PC-3 (cell line): ENCODE results near the gene ZNF846. TPM values are rescaled to one million over a fixed set of nuclear protein-coding genes. Genes with fewer than 3 reads are reported as not detected.
"Not testable (repeated sequence)": the region's sequence is repeated elsewhere in the genome, so short reads cannot be mapped to it uniquely, and the experiment has no call there.

Experiments
- ATAC-seq: fragments of 200-7000 bp; cut with Tn5 transposase; 2 replicates; pipeline ENCODE4 v1.9.1; 2020; ENCODE audit warnings: mild to moderate bottlenecking, moderate library complexity
- BruUV-seq: library from RNA; stranded (reverse); fragments of 400-500 nt; replicated peaks from 2 replicates; lab custom pipeline; 2021; lab: Mats Ljungman, UMichigan
- CTCF ChIA-PET: fragments of 300-600 bp; sonication (Branson Sonifier 250); formaldehyde crosslinking; loops from one replicate; lab custom pipeline; 2022; ENCODE audit warnings: antibody characterized with exemption; lab: Charles Lee
- POLR2A ChIA-PET: fragments of 300-600 bp; sonication (Branson Sonifier 250); formaldehyde crosslinking; loops from one replicate; lab custom pipeline; 2022; ENCODE audit warnings: antibody characterized with exemption; ENCODE audit not compliant: unreplicated experiment; lab: Charles Lee
- DNase-seq: peaks from one replicate; pipeline ENCODE4 v3.0.0-alpha.2; 2015
- H2AFZ ChIP-seq: fragments of 300-600 bp; sonication (generic); 2 replicates; pipeline ENCODE4 v1.6.0; 2016; ENCODE audit warnings: antibody characterized with exemption, low read length
- H3F3A ChIP-seq: fragments of 300-600 bp; sonication (generic); one replicate; pipeline ENCODE4 v1.6.0; 2017; ENCODE audit warnings: antibody characterized with exemption, low read length, control low read depth, mild to moderate bottlenecking; ENCODE audit not compliant: unreplicated experiment
- H3K27ac ChIP-seq: fragments of 300-600 bp; sonication (generic); 2 replicates; pipeline ENCODE4 v1.5.1; 2016; ENCODE audit warnings: mild to moderate bottlenecking, low read length
- H3K27me3 ChIP-seq: fragments of 300-600 bp; sonication (generic); 2 replicates; pipeline ENCODE4 v1.6.1; 2016; ENCODE audit warnings: low read length, mixed read lengths
- H3K36me3 ChIP-seq: fragments of 300-600 bp; sonication (generic); 2 replicates; pipeline ENCODE4 v1.6.1; 2016; ENCODE audit warnings: low read depth, mixed run types, low read length, mixed read lengths
- H3K4me1 ChIP-seq: fragments of 300-600 bp; sonication (generic); 2 replicates; pipeline ENCODE4 v1.5.1; 2016; ENCODE audit warnings: low read length; ENCODE audit not compliant: insufficient read depth
- H3K4me2 ChIP-seq: fragments of 300-600 bp; sonication (generic); 2 replicates; pipeline ENCODE4 v1.6.0; 2016; ENCODE audit warnings: low read length
- H3K4me3 ChIP-seq: fragments of 300-600 bp; sonication (generic); 2 replicates; pipeline ENCODE4 v1.5.1; 2016; ENCODE audit warnings: mild to moderate bottlenecking, low read length, mixed read lengths
- H3K79me2 ChIP-seq: fragments of 300-600 bp; sonication (generic); 2 replicates; pipeline ENCODE4 v1.6.1; 2017; ENCODE audit warnings: low read length, mixed read lengths
- H3K9ac ChIP-seq: fragments of 300-600 bp; sonication (generic); 2 replicates; pipeline ENCODE4 v1.6.0; 2016; ENCODE audit warnings: mild to moderate bottlenecking, low read length
- H3K9me2 ChIP-seq: fragments of 300-600 bp; sonication (generic); replicated peaks from 2 replicates; pipeline ENCODE4 v1.6.1; 2016; ENCODE audit warnings: mixed run types, low read length, mixed read lengths
- H3K9me3 ChIP-seq: fragments of 300-600 bp; sonication (generic); 2 replicates; pipeline ENCODE4 v1.6.1; 2016; ENCODE audit warnings: low read length, mixed read lengths
- H4K20me1 ChIP-seq: fragments of 300-600 bp; sonication (generic); 2 replicates; pipeline ENCODE4 v1.6.1; 2016; ENCODE audit warnings: low read length, mixed read lengths
- EZH2 ChIP-seq: fragments of 300-600 bp; sonication (generic); IDR thresholded peaks from one replicate; pipeline ENCODE4 v1.6.1; 2017; ENCODE audit warnings: antibody characterized with exemption, mild to moderate bottlenecking, low read length; ENCODE audit not compliant: unreplicated experiment
- EZH2phosphoT487 ChIP-seq: fragments of 300-600 bp; sonication (generic); IDR thresholded peaks from 2 replicates; pipeline ENCODE4 v1.6.1; 2018; ENCODE audit warnings: mild to moderate bottlenecking, antibody characterized with exemption, low read length, borderline replicate concordance
- intact Hi-C: fragments of 100-400 bp; cut with micrococcal nuclease; formaldehyde crosslinking; loops from 2 replicates; pipeline ENCODE4 v1.9.0; 2023
- total RNA-seq: library from RNA; depleted of rRNA; stranded (reverse); fragments of >200 nt; gene quantifications from 2 replicates; pipeline ENCODE4 v1.2.3, GENCODE V29; 2014
- TF ChIP-seq, protein P1 (sequence below): fragments of 300-600 bp; sonication (generic); conservative IDR thresholded peaks from 2 replicates; pipeline ENCODE4 v1.5.1; 2017; ENCODE audit warnings: antibody characterized with exemption, low read depth, mild to moderate bottlenecking, low read length

ZNF846 gene
- total RNA-seq, 1 experiment from 2014 or later = 15.7 TPM

DNA sequence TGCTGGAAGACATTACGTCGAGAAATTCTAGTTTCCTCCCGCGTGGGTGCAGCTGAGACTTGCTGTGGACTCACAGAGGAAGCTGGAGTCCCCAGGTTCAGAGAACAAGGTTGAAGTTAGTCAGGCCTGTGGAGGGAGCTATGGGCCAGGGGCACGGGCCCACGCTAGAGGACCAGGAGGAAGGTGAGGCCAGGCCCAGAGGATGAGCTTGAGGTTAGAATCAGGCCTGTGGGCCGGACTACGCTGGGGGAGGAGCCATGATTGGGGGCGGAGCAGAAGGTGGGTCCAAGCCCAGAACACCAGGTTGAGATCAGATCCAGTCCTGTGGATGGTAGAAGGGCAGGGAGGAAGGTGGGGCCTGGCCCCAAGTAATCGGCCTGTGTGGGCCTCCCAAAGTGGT is 32.6 kb downstream of the ZNF846 start:
- Histone ChIP-seq H3K9me2 (no peaks in the 10 kb centered on the region), H3F3A (no peaks in the 10 kb centered on the region), H3K27ac (no peak overlapping the region), H3K79me2 (no peaks in the 10 kb centered on the region), H3K9me3 (no peaks in the 10 kb centered on the region), H3K4me3 (no peak overlapping the region), H3K4me1 (peaks cover 3% of the 10 kb centered on the region), H3K36me3 (no peaks in the 10 kb centered on the region), H3K4me2 (no peak overlapping the region), H4K20me1 (no peaks in the 10 kb centered on the region), H2AFZ (no peak overlapping the region), H3K9ac (no peak overlapping the region), H3K27me3 (no peaks in the 10 kb centered on the region)
- intact Hi-C loops = no loop called here
- TF ChIP-seq EZH2phosphoT487 = no peak
- ChIA-PET POLR2A (no interaction called here), CTCF (no interaction called here)
- DNase-seq (no peak), ATAC-seq (no peak)
- BruUV-seq = no TSS peak

DNA sequence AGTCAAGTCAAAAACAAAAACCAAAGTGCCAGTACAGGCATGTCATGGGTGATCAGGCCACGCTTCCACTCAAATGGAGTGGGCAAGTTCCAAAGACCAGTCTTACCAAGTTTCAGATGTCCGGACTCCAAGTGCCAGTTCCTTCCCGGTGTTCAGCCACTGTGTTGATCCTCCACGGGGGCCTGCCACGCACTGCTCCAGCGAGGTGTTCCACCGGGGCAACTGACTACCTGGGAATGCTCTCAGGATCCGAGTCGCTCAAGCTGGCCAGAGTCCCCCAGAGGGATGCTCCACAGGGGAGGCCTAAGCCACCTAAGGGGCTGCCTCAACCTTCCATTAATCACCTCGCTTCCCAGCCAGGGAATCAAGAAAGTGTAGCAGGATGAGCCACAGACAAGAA is 38.5 kb downstream of the ZNF846 start:
- H3K79me2 ChIP-seq, ATAC-seq, DNase-seq, H3F3A ChIP-seq, H3K9me3 ChIP-seq, H3K36me3 ChIP-seq, H3K9ac ChIP-seq, H3K4me3 ChIP-seq, H3K9me2 ChIP-seq, H3K27ac ChIP-seq, BruUV-seq, intact Hi-C loops, H2AFZ ChIP-seq, H3K4me1 ChIP-seq, H3K4me2 ChIP-seq, H4K20me1 ChIP-seq, CTCF ChIA-PET, H3K27me3 ChIP-seq, POLR2A ChIA-PET: not testable (repeated sequence)

DNA sequence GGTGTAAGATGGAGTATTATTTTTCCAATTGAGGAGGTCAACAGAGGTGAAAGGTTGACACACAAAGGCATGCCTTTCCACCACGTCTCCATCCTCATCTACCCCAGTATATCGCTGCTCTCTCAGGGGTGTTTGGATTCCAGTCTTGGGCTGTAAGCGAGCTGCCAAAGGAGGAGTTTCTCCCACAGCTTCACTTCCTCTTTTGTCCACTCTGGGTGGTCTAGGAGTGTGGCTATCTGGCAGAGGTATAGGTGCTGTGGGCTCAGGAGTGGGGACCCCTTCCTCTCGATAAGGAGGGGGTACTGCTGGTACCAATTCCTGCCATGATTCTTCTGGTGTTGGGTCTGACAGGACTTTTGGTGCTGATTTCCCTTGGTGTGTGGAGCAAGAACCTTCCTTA is 39.4 kb downstream of the ZNF846 start:
- no peaks in the 10 kb centered on the region for H3K9me2 ChIP-seq
- H3K9ac ChIP-seq = no peak overlapping the region
- TF ChIP-seq EZH2phosphoT487 (no peak), EZH2 (no peak)
- TF ChIP-seq, protein P1, sequence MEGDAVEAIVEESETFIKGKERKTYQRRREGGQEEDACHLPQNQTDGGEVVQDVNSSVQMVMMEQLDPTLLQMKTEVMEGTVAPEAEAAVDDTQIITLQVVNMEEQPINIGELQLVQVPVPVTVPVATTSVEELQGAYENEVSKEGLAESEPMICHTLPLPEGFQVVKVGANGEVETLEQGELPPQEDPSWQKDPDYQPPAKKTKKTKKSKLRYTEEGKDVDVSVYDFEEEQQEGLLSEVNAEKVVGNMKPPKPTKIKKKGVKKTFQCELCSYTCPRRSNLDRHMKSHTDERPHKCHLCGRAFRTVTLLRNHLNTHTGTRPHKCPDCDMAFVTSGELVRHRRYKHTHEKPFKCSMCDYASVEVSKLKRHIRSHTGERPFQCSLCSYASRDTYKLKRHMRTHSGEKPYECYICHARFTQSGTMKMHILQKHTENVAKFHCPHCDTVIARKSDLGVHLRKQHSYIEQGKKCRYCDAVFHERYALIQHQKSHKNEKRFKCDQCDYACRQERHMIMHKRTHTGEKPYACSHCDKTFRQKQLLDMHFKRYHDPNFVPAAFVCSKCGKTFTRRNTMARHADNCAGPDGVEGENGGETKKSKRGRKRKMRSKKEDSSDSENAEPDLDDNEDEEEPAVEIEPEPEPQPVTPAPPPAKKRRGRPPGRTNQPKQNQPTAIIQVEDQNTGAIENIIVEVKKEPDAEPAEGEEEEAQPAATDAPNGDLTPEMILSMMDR = no peak
- ChIA-PET POLR2A (no interaction called here), CTCF (no interaction called here)
- H3F3A ChIP-seq = no peaks in the 10 kb centered on the region
- H3K4me2 ChIP-seq = no peak overlapping the region
- ATAC-seq (no peak), DNase-seq (no peak)
- intact Hi-C loops = no loop called here
- no peaks in the 10 kb centered on the region for H3K4me1 ChIP-seq
- no peaks in the 10 kb centered on the region for H4K20me1 ChIP-seq
- BruUV-seq = no TSS peak
- no peak overlapping the region for H3K27ac ChIP-seq
- no peak overlapping the region for H2AFZ ChIP-seq
- H3K27me3 ChIP-seq = no peaks in the 10 kb centered on the region
- no peaks in the 10 kb centered on the region for H3K36me3 ChIP-seq
- no peaks in the 10 kb centered on the region for H3K79me2 ChIP-seq
- no peak overlapping the region for H3K4me3 ChIP-seq
- H3K9me3 ChIP-seq = 0 out of 2 replicates have a peak, but pooled peaks cover 6% of the 10 kb centered on the region

DNA sequence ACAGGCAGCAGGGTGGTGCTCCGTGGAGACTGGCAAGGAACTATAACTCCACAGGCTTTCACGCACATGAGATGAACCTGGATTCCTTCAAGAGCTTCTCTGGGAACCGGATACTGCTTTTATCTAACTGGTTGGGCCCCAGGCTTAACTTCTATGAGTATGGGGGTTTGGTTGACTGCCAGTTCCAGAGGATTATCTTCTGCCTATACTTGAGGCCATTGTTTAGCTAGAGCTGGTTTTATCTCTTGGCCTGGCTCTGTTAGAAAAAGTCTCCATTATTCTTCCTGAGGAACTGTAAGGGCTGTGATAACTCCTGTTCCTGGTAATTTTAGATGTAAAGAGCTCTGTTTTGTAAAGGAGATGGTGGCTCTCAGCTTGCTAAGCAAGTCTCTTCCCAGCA is 40.9 kb downstream of the ZNF846 start:
- Histone ChIP-seq H3K27me3 (no peaks in the 10 kb centered on the region), H3K9ac (no peak overlapping the region), H3K4me3 (no peak overlapping the region), H3K9me2 (no peaks in the 10 kb centered on the region), H3K4me2 (no peak overlapping the region), H3F3A (no peaks in the 10 kb centered on the region), H3K4me1 (no peaks in the 10 kb centered on the region), H3K79me2 (no peaks in the 10 kb centered on the region), H4K20me1 (no peaks in the 10 kb centered on the region), H3K9me3 (0 out of 2 replicates have a peak, but pooled peaks cover 13% of the 10 kb centered on the region), H2AFZ (no peak overlapping the region), H3K27ac (no peak overlapping the region), H3K36me3 (no peaks in the 10 kb centered on the region)
- ChIA-PET CTCF (no interaction called here), POLR2A (no interaction called here)
- TF ChIP-seq EZH2 (no peak), EZH2phosphoT487 (no peak)
- TF ChIP-seq, protein P1 = no peak
- DNase-seq = no peak
- no TSS peak for BruUV-seq
- intact Hi-C loops = no loop called here
- ATAC-seq = no peak

DNA sequence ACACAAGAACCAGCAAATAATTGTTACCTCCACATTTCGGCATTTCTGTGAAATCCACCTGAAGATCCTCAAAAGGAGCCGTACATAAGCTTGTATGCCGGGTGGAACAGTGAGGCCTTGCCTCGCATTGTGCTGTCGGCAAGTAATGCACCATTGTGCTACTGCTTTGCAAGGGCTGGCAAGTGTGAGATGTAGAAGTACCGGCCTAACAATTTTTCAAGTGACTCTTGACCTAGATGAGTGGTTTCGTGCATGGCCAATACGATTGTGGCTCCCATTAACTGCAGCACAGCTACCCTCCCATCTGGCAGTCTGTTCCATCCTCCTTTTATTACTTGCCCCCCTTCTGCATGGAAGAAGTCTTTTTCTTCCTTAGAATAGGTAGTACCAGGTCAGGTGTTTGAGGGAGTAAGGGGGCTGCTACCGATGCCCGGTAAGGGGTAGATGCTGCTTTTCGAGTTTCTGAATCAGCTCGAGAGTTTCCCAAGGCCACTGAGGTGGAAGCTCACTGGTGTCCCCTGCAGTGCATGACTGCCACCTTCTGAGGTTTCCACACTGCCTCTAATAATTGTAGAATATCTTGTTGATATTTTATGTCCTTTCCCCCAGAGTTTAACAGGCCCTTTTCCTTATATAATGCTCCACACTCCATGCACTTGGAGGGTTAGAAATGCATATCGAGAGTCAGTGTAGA is 42.9 kb downstream of the ZNF846 start:
- CTCF ChIA-PET, H3K4me2 ChIP-seq, H3K79me2 ChIP-seq, H3K27me3 ChIP-seq, H3F3A ChIP-seq, H3K9me2 ChIP-seq, H3K27ac ChIP-seq, H3K36me3 ChIP-seq, H2AFZ ChIP-seq, ATAC-seq, H3K9ac ChIP-seq, POLR2A ChIA-PET, H3K4me1 ChIP-seq, intact Hi-C loops, DNase-seq, H4K20me1 ChIP-seq, H3K4me3 ChIP-seq, BruUV-seq: not testable (repeated sequence)
- H3K9me3 ChIP-seq = 0 out of 2 replicates have a peak, but pooled peaks cover 13% of the 10 kb centered on the region
